Measurements from ENCODE around the gene ETFB. TPM values are rescaled to one million over a fixed set of nuclear protein-coding genes. Genes with fewer than 3 reads are reported as not detected.
"Not testable (repeated sequence)": the region's sequence is repeated elsewhere in the genome, so short reads cannot be mapped to it uniquely, and the experiment has no call there.

The ETFB gene
- polyA plus RNA-seq (2011; rRNA removed) (80.8 and 86.6 TPM in 2 replicates), polyA minus RNA-seq (2011; rRNA and poly(A)+ RNA removed) (80.8 and 91.3 TPM in 2 replicates)

DNA sequence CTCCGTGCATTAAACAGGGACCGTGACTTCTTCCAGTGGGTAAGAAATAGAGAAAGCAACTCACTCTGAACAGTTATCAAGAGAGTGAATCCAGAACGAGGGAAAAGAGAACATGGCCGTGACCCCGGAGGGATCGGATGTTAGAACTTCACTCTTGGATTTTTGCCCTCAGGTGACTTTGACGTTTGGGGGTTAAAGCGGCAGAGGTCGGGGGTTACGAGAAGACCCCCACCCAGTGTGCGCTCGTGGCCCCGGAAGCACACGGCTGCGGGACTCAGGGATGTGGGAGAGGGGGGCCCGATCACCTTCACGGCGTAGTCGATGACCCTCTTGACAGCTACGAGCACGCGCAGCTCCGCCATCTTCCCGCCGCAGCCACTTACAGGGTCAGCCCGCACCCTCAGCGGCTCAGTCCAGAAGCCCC is at the start of gene ETFB:
Gene ETFB, minus strand, starts transcription at position 424 of the 424 bp plus-strand sequence. Its CDS starts 62 bp downstream, at position 362.
- POLR2A ChIA-PET = interaction anchor here (0.6 to 1.7 kb wide), 3 partner anchors 26 to 338 kb away, joined by 3 to 11 read pairs (median 7); no protein-coding TSS in a partner anchor
- no peaks in the 10 kb centered on the region for H3K27me3 ChIP-seq (ENCODE audit: control insufficient read depth, insufficient read depth, low read length)
- TF ChIP-seq, protein P1, sequence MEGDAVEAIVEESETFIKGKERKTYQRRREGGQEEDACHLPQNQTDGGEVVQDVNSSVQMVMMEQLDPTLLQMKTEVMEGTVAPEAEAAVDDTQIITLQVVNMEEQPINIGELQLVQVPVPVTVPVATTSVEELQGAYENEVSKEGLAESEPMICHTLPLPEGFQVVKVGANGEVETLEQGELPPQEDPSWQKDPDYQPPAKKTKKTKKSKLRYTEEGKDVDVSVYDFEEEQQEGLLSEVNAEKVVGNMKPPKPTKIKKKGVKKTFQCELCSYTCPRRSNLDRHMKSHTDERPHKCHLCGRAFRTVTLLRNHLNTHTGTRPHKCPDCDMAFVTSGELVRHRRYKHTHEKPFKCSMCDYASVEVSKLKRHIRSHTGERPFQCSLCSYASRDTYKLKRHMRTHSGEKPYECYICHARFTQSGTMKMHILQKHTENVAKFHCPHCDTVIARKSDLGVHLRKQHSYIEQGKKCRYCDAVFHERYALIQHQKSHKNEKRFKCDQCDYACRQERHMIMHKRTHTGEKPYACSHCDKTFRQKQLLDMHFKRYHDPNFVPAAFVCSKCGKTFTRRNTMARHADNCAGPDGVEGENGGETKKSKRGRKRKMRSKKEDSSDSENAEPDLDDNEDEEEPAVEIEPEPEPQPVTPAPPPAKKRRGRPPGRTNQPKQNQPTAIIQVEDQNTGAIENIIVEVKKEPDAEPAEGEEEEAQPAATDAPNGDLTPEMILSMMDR (IDR thresholded peaks at IDR 0.05; ENCODE audit: low read depth, low read length) = no peak
- peak within 1 kb of the TSS; percentile 90 for H3K4me3 ChIP-seq (ENCODE audit: low read depth, low read length)
- no peak for DNase-seq (ENCODE audit: low read depth, low spot score)
- no peaks in the 10 kb centered on the region; the same call in 1 of the 2 replicates for H3K9me3 ChIP-seq (ENCODE audit: control insufficient read depth, insufficient read depth, low read length)
- CTCF ChIA-PET = interaction anchor here (0.9 to 1.7 kb wide), 2 partner anchors 27 to 642 kb away, joined by 3 to 7 read pairs; no protein-coding TSS in a partner anchor
- H3K27ac ChIP-seq (ENCODE audit: low read depth, low read length) = peak within 1 kb of the TSS; percentile 81

DNA sequence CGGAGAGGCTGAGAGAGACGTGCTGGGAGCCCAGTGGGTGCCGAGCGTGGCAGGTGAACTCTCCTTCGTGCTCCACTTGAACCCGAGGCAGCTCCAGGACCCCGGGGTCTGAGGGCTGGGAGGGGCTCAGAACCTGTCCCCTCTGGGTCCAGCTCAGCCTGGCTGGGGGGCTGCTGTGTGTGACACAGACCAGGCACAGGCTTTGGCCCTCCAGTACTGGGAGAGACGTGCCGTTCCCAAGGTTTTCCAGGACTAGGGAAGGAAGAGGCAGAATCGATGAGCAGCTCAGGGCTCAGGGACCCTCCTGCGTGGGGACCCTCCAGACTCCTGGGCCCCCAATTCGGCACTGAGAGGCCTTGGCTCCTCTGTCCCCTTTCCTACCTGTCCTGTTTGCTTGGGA is 49.0 kb upstream of the ETFB start:
- ChIA-PET CTCF (no interaction called here), POLR2A (no interaction called here)
- Histone ChIP-seq H3K27ac (ENCODE audit: low read depth, low read length) (no peak overlapping the region), H3K27me3 (ENCODE audit: control insufficient read depth, insufficient read depth, low read length) (no peaks in the 10 kb centered on the region), H3K4me3 (ENCODE audit: low read depth, low read length) (no peak overlapping the region), H3K9me3 (ENCODE audit: control insufficient read depth, insufficient read depth, low read length) (no peaks in the 10 kb centered on the region; the same call in 1 of the 2 replicates)
- DNase-seq (ENCODE audit: low read depth, low spot score) = no peak
- TF ChIP-seq, protein P1 (IDR thresholded peaks at IDR 0.05; ENCODE audit: low read depth, low read length) = no peak

DNA sequence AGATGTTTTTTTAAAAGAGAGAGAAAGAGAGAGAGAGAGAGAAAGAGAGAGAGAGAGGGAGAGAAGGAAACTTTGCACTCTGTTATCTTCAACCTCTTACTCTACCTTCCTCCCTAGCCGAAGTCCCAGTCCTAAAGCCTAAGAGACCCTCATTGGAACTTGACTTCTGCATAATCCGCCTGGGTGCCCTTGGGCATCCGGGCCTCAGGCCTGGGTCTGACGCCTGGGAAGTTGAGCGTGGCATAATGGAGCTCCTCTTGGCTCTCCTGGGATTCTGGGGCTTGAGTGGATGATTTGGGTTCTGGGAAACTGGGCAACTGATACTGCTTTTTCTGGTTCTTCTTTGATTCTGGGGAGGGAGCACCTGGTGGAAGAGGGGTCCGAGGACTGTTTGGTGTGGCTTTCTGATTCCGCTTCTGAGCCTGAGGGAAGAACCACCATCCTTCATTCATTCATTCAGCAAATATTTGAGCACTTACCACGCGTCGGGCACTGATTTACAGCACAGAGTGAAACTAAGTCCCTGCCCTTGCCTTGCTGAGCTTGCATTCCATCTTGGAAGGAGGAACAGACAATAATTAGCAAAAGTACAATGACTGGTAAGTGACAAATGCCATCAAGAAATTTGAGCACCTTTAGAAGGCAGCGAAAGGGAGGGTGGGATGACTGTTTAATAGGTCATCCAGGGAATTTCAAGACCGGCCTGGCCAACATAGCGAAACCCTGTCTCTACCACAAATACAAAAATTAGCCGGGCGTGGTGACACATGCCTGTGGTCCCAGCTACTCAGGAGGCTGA is 45.0 kb upstream of the ETFB start:
- TF ChIP-seq, protein P1 (IDR thresholded peaks at IDR 0.05; ENCODE audit: low read depth, low read length) = no peak
- POLR2A ChIA-PET = no interaction called here
- no peaks in the 10 kb centered on the region; the same call in 1 of the 2 replicates for H3K9me3 ChIP-seq (ENCODE audit: control insufficient read depth, insufficient read depth, low read length)
- no peak for DNase-seq (ENCODE audit: low read depth, low spot score)
- CTCF ChIA-PET = no interaction called here
- H3K27ac ChIP-seq (ENCODE audit: low read depth, low read length) = no peak overlapping the region
- H3K4me3 ChIP-seq (ENCODE audit: low read depth, low read length) = no peak overlapping the region
- H3K27me3 ChIP-seq (ENCODE audit: control insufficient read depth, insufficient read depth, low read length) = no peaks in the 10 kb centered on the region

DNA sequence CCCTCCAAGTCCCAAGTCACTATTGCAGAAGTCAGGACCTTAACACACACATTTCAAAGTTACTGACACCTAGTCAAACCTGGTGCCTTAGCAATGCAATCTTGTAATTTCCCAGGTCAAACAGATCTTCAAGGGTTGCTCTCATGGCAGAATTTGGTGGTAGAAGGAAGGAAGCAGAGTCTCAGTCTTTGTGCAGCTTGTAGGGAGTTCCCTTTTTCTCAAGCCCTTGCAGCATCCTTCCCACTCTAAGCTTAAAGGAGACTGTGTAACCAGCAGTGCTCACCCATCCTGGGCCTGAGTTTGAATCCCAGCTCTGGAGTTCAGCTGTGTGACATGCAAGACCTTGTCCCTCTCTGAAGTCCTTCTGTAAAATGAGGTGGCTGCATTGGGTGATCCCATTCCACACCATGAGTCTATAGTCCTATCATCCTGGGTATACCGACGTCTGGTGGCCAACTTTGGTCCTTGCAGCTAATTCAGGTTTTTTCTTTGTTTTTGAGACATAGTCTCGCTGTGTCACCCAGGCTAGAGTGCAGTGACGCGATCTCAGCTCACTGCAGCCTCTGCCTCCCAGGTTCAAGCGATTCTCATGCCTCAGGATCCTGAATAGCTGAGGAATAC is 41.4 kb upstream of the ETFB start:
- DNase-seq (ENCODE audit: low read depth, low spot score) = no peak
- Histone ChIP-seq H3K27me3 (ENCODE audit: control insufficient read depth, insufficient read depth, low read length) (no peaks in the 10 kb centered on the region), H3K4me3 (ENCODE audit: low read depth, low read length) (no peak overlapping the region), H3K9me3 (ENCODE audit: control insufficient read depth, insufficient read depth, low read length) (peaks cover 7% of the 10 kb centered on the region), H3K27ac (ENCODE audit: low read depth, low read length) (no peak overlapping the region)
- CTCF ChIA-PET = interaction anchor here (1.0 to 2.4 kb wide), 3 partner anchors 9 to 70 kb away, joined by 3 to 8 read pairs (median 8); partner anchors contain the start of gene SIGLEC10
- POLR2A ChIA-PET = no interaction called here
- TF ChIP-seq, protein P1 (IDR thresholded peaks at IDR 0.05; ENCODE audit: low read depth, low read length) = peak; percentile 60

DNA sequence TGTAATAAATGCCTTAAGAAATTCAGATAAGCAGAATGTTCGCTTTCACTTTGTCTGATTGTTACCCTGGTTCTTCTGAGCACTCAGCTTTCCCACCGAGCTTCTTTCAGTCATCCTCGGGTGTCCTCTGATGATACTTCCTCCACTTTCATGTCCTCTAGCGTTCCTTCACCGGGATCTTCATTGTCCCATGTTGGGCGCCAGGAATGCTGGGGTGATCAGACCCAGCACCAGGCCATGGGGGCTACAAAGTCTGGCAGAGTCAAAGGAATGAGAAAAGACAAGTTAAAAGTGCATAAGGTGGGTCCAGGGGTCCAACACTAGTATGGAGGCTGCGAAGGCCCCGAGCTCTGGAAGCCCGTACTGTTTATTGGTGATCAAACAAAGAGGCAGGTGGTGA is 35.9 kb upstream of the ETFB start:
- DNase-seq (ENCODE audit: low read depth, low spot score) = no peak
- ChIA-PET CTCF (no interaction called here), POLR2A (no interaction called here)
- H3K27ac ChIP-seq (ENCODE audit: low read depth, low read length) = no peak overlapping the region
- no peaks in the 10 kb centered on the region for H3K27me3 ChIP-seq (ENCODE audit: control insufficient read depth, insufficient read depth, low read length)
- H3K9me3 ChIP-seq (ENCODE audit: control insufficient read depth, insufficient read depth, low read length) = peaks cover 21% of the 10 kb centered on the region
- TF ChIP-seq, protein P1 (IDR thresholded peaks at IDR 0.05; ENCODE audit: low read depth, low read length) = no peak
- no peak overlapping the region for H3K4me3 ChIP-seq (ENCODE audit: low read depth, low read length)

DNA sequence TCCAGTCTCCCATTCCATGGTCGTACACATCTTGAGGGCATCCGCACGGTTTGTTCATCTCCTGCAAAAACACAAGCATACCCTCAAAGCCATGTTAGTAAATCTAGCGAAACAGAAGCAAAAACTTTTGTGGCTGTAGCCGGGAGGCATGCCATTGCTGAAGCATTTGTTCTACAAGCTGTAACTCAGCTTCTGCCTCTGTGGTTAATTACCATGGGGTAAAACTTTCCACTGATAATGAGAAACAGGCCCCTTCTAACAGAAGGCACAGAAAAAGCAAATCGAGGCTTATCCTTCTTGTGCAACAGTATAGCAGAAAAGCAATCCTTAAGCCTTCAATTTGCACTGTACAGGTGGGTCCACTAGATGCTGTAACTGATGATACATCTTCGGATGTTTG is 33.7 kb upstream of the ETFB start:
- CTCF ChIA-PET = interaction anchor here (1.1 kb wide), 1 partner anchor 60 kb away, joined by 4 read pairs; no protein-coding TSS in a partner anchor
- H3K27me3 ChIP-seq (ENCODE audit: control insufficient read depth, insufficient read depth, low read length); H3K4me3 ChIP-seq (ENCODE audit: low read depth, low read length); POLR2A ChIA-PET; H3K27ac ChIP-seq (ENCODE audit: low read depth, low read length); DNase-seq (ENCODE audit: low read depth, low spot score): not testable (repeated sequence)
- H3K9me3 ChIP-seq (ENCODE audit: control insufficient read depth, insufficient read depth, low read length) = peaks cover 18% of the 10 kb centered on the region
